GM19468 (cell line): ENCODE results near the gene NCBP3.
"Not testable (repeated sequence)": the region's sequence is repeated elsewhere in the genome, so short reads cannot be mapped to it uniquely, and the experiment has no call there.

Experiments
- ATAC-seq: cut with Tn5 transposase; IDR thresholded peaks from one replicate; pipeline ENCODE4 v1.9.1; 2021; ENCODE audit warnings: mild to moderate bottlenecking, moderate library complexity, moderate number of reproducible peaks; ENCODE audit not compliant: unreplicated experiment; ENCODE audit errors: extremely low read depth

Gene NCBP3

DNA sequence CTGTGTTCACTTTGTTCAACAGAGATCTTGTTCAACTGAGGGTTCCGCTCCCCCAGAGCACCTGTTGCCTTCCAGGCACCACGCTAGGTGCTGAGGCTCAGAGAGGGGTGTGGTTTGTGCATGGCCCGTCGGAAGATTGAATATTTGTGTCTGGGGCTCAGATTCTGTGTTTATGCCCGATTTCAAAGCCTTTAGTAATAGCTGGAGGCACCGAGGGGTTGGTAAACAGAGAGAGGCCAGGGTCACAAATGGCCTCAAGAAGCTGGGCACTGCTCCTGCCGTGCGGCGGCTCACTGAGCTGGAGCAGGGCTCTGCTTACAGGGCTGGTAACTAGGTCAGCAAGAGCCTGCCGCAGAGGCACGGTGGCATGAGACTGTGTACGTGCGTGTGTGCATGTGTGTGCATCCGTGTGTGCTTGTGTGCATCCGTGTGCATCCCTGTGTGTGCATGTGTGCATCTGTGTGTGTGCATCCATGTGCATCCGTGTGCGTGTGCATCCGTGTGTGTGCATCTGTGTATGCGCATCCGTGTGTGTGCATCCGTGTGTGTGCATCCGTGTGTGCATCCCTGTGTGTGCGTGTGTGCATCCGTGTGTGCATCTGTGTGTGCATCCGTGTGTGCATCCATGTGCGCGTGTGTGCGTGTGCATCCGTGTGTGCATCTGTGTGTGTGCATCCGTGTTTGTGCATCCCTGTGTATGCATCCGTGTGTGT lies 50.5 kb downstream of the NCBP3 start:
- no peak for ATAC-seq

GRCh38 chr17:3794557-3795389 lies 51.3 kb downstream of the NCBP3 start:
- ATAC-seq = no peak

- not testable (repeated sequence) for ATAC-seq
Measured at GRCh38 chr17:3794152-3794551, 51.9 kb downstream of the NCBP3 start.

DNA sequence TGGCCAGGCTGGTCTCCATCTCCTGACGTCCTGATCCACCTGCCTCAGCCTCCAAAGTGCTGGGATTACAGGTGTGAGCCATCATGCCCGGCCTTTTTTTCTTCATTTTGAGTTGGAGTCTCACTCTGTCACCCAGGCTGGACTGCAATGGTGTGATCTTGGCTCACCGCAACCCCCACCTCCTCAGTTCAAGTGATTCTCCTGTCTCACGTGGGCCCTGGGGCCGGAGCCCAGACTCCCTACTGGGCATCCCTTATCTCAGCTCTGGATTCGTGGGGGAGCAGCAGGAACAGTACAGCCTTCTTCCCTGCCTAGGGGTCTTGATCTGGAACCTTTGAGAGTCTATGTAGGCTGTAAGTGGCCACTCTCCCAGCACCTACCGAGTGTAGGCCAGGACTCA lies 52.8 kb downstream of the NCBP3 start:
- not testable (repeated sequence) for ATAC-seq

DNA sequence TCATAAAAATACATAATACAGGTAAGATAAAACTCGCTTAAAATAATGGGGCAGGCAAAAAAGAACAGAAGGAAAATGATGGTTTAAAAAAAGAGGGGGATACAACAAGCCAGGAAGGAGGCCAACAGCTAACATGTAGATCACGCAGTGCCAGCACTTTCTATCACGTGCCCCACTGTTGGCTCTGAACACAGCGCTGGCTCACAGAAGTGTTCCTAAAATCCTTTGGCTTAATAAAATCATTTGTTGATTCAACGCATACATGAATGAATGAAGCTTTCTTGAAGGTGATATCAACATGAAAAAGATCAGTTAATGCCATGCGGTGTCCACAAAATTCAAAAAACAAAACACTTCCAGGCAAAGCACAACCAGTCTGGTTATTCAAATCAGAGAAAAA lies 53.6 kb downstream of the NCBP3 start:
- ATAC-seq = no peak

- ATAC-seq = no peak
Measured at GRCh38 chr17:3788200-3788599, 57.8 kb downstream of the NCBP3 start.

DNA sequence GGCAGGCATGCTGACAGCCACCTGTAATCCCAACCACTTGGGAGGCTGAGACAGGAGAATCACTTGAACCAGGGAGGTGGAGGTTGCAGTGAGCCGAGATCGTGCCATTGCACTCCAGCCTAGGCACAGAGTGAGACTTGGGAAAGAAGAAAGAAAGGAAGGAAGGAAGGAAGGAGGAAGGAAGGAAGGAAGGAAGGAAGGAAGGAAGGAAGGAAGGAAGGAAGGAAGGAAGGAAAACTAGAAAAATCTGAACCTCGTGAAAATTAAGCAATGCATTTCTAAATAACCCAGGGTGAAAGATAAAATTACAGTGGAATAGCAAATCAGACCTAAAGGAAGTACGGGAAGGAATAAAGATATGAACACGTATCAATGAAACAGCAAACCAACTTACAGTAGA lies 60.7 kb downstream of the NCBP3 start:
- not testable (repeated sequence) for ATAC-seq

DNA sequence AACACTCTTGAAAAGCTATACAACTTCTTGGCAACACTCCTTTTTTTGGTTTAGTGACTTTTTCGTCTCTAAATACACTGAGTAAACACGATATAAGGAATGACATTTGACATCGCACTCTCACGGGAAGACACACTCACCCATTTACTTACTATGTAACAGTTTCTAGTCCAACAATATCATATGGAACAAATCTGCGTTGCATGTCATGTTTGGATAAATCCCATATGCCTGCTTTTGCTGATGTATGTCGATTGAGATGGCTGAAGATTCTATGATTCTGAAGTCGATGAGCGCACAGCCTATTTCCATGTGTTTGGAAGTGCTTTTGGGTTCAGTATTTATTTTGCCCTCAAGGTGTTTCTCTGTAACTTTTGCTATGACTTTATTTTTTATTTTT lies 63.3 kb downstream of the NCBP3 start:
- no peak for ATAC-seq

- no peak for ATAC-seq
Measured at GRCh38 chr17:3780986-3781385, 65.1 kb downstream of the NCBP3 start.

DNA sequence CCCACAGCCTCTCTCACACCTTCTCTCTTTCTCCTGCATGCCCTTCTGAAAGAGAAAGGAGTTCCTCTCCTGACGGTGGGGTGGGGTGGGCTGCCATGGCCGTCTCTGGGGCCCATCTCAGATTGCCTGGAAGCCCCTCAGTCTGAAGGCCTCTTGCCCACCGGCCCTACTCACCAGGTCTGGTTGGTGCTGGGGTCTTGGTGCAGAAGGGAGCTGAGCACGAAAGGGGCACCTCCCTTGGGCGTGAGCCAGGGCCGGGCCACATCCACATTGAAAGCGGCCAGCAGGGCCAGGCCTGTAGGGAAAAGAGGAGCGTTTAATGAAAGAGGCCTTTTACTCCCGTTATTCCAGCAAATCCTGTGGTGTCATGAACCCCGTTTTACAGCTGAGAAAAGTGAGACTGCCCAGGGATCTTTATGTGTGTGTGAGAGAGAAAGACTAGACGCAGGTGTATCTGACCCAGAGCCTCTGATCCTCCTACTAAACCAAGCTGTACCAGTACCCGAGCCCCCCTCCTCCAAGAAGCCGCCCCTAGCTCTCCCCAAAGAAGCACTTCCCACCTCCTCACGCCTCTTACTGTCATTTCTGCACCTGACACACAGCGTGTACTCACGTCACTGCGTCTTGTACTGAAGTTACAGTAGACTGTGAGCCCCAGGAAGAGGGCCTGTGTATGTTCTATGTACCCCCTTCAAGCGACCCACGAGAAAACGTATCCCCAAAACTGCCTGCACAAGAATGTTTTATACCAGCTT lies 68.5 kb downstream of the NCBP3 start:
- ATAC-seq = no peak

GRCh38 chr17:3773966-3774365 lies 72.1 kb downstream of the NCBP3 start:
- ATAC-seq = no peak

- no peak for ATAC-seq
Measured at GRCh38 chr17:3773511-3773910, 72.5 kb downstream of the NCBP3 start.

GRCh38 chr17:3772764-3773163 lies 73.3 kb downstream of the NCBP3 start:
- ATAC-seq = no peak

DNA sequence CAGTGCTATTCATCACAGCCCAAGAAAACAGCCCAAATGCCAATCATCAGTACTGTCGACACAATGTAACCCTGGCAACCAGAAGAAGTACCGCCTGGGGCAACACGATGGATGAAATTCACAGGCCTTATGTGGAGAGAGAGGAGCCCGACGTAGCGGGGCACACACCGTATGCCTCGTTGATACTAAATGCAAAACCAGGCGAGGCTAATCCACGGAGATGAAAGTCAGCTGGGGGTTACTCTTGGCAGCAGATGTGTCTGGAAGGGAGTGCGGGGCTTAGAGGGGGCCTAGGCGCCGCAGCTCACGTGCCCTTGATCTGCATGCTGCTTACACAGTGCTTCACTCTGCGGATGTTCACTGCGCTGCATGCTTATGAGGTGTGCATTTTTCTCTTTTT lies 74.9 kb downstream of the NCBP3 start:
- no peak for ATAC-seq

GRCh38 chr17:3770466-3770865 lies 75.6 kb downstream of the NCBP3 start:
- ATAC-seq = no peak

GRCh38 chr17:3768769-3769168 lies 77.3 kb downstream of the NCBP3 start:
- no peak for ATAC-seq

DNA sequence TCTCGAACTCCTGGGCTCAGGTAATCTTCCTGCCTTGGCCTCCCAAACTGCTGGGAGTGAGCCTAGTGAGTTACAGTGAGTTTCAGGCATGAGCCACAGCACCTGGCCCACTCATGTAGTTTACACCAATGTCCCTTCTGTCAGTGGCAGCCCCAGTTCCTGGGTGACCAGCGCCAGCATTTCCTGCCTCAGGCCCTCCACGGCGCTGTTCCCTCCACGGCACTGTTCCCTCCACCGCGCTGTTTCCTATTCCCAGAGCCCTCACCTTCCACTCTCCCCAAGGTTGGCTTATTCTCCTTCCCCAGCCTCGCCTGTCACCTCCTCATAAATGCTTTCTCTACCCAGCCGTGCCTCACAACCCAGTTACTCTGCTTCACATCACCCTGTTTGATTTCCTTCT lies 77.7 kb downstream of the NCBP3 start:
- ATAC-seq = no peak

DNA sequence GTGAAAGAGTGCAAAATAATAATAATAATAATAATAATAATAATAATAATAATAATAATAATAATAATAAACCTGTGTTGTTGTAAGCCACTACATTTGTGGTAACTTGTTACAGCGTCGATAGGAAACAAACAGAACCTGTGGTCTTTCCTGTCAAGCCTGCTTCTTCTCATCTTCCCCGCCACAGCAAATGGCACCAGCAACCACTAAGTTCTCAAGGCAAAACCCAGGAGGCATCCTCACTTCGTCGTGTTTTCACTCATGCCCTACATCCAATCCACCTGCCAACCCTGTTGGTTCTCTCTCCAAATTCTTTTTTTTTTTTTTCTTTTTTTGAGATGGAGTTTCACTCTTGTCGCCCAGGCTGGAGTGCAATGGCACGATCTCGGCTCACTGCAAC lies 79.3 kb downstream of the NCBP3 start:
- no peak for ATAC-seq

- ATAC-seq = no peak
Measured at GRCh38 chr17:3765981-3766380, 80.1 kb downstream of the NCBP3 start.

DNA sequence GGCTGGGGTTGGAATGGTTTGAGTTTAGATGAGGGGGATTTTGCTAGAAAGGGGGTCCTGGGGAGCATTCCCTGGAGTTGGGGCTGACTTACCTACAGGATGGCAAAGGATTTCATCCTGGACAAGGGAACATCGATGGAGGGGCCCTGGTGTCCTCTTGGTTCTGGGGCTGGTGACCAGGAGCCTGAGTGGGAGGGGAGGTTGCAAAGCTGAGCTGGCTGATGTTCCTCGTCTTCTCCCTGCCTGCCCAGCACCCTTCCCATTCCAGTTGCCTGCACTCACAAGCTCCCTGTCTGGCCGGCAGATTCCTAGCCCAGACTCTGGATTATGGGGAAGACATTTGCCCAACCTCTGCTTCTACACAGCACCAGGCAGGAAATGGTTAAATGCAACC lies 82.3 kb downstream of the NCBP3 start:
- ATAC-seq = no peak
